Left renal cortex interstitium (tissue), 4 donors: ENCODE results near the gene C9orf85. TPM values are rescaled to one million over a fixed set of nuclear protein-coding genes. Genes with fewer than 3 reads are reported as not detected.

Experiments
- DNase-seq, 4 donors: peaks; one replicate each; pipeline ENCODE4 v3.0.0-alpha.2; 2013; ENCODE audit warnings: low read depth in 4 of 4, low spot score in 2 of 4, missing footprints in 1 of 4
- polyA plus RNA-seq, 4 donors: library from polyadenylated mRNA; unstranded; fragments of 120-200 nt; gene quantifications; one replicate each; pipeline ENCODE4 v1.2.1, GENCODE V29; 2013; ENCODE audit not compliant: insufficient read length in 4 of 4

Gene C9orf85
- polyA plus RNA-seq, 4 donors, result 16.5 to 19.1 (median 17.7) TPM

- DNase-seq, result no peak
These were observed 9.5 kb upstream of the C9orf85 start for GRCh38 chr9:71901695-71902597.

- no peak for DNase-seq
These were observed 7.4 kb upstream of the C9orf85 start for GRCh38 chr9:71904076-71904475.

- no peak for DNase-seq
These were observed 2.6 kb upstream of the C9orf85 start for GRCh38 chr9:71908825-71909224.

GRCh38 chr9:71909887-71910649, 1.4 kb upstream of the C9orf85 start:
- peak; percentile 44 to 65 (median 56) for DNase-seq

- peak in 1 of 4 donors; percentile 36 for DNase-seq
These were observed 784 bp upstream of the C9orf85 start for GRCh38 chr9:71910650-71911060.

- no peak for DNase-seq
These were observed 483 bp downstream of the C9orf85 start for GRCh38 chr9:71911908-71912335.

GRCh38 chr9:71915495-71915894, 4.1 kb downstream of the C9orf85 start:
- no peak for DNase-seq

GRCh38 chr9:71916834-71917534, 5.5 kb downstream of the C9orf85 start:
- no peak for DNase-seq

- DNase-seq, result no peak
These were observed 7.0 kb downstream of the C9orf85 start for GRCh38 chr9:71918419-71918818.

GRCh38 chr9:71920456-71921189, 9.2 kb downstream of the C9orf85 start:
- no peak for DNase-seq

- DNase-seq, result no peak
These were observed 9.9 kb downstream of the C9orf85 start for GRCh38 chr9:71921190-71921814.

- no peak for DNase-seq
These were observed 13.1 kb downstream of the C9orf85 start for GRCh38 chr9:71924576-71924975.

- DNase-seq, result no peak
These were observed 14.4 kb downstream of the C9orf85 start for GRCh38 chr9:71925834-71926233.

GRCh38 chr9:71928376-71928775, 16.9 kb downstream of the C9orf85 start:
- DNase-seq, result no peak

GRCh38 chr9:71928806-71929205, 17.4 kb downstream of the C9orf85 start:
- DNase-seq, result no peak

GRCh38 chr9:71929223-71929622, 17.8 kb downstream of the C9orf85 start:
- DNase-seq, result no peak

- DNase-seq, result no peak
These were observed 18.5 kb downstream of the C9orf85 start for GRCh38 chr9:71929791-71930440.

GRCh38 chr9:71931166-71931565, 19.7 kb downstream of the C9orf85 start:
- no peak for DNase-seq

- DNase-seq, result no peak
These were observed 24.6 kb downstream of the C9orf85 start for GRCh38 chr9:71936066-71936465.
